Measurements from ENCODE around the gene TMEM51.

GRCh38 chr1:15152318-15153183, 996 bp upstream of the TMEM51 start:
- peak; percentile 34 to 65 (median 42) for TF ChIP-seq CTCF (IDR thresholded peaks at IDR 0.05)
- peak; percentile 69 to 76 for TF ChIP-seq POLR2AphosphoS5 (IDR thresholded peaks at IDR 0.05; ENCODE audit: insufficient read depth in 1 of 2, low read depth in 1 of 2)
